H9 (cell line): Measurements from ENCODE around the gene GRID2. TPM values are rescaled to one million over a fixed set of nuclear protein-coding genes. Genes with fewer than 3 reads are reported as not detected.

Experiments
- DNase-seq: peaks from one replicate; pipeline ENCODE4 v3.0.0-alpha.2; 2017
- H2AFZ ChIP-seq: one replicate; pipeline ENCODE4 v1.6.1; 2013; ENCODE audit warnings: mild to moderate bottlenecking, low read length, control low read depth, moderate library complexity
- H2AK5ac ChIP-seq: 2 replicates; pipeline ENCODE4 v1.6.1; 2013; ENCODE audit warnings: low read length, control low read depth, mixed read lengths; ENCODE audit not compliant: insufficient read length
- H2BK120ac ChIP-seq: one replicate; pipeline ENCODE4 v1.6.1; 2013; ENCODE audit warnings: low read depth, mild to moderate bottlenecking, low read length, control low read depth, inconsistent platforms; ENCODE audit not compliant: poor library complexity, severe bottlenecking
- H2BK12ac ChIP-seq: 2 replicates; pipeline ENCODE4 v1.6.1; 2013; ENCODE audit warnings: low read length, control low read depth, mixed read lengths, low read depth; ENCODE audit not compliant: insufficient read length
- H2BK15ac ChIP-seq: 2 replicates; pipeline ENCODE4 v1.6.1; 2013; ENCODE audit warnings: low read depth, low read length, control low read depth
- H2BK20ac ChIP-seq: one replicate; pipeline ENCODE4 v1.6.1; 2013; ENCODE audit warnings: low read depth, mild to moderate bottlenecking, low read length, control low read depth, inconsistent platforms; ENCODE audit not compliant: poor library complexity, severe bottlenecking
- H2BK5ac ChIP-seq: 2 replicates; pipeline ENCODE4 v1.6.1; 2013; ENCODE audit warnings: low read length, control low read depth, mixed read lengths; ENCODE audit not compliant: insufficient read length
- H3K14ac ChIP-seq: 2 replicates; pipeline ENCODE4 v1.6.1; 2013; ENCODE audit warnings: low read length, control low read depth; ENCODE audit not compliant: insufficient read depth
- H3K18ac ChIP-seq: 2 replicates; pipeline ENCODE4 v1.6.1; 2013; ENCODE audit warnings: low read depth, mild to moderate bottlenecking, mixed read lengths, low read length, control low read depth; ENCODE audit not compliant: insufficient read length
- H3K23ac ChIP-seq: 2 replicates; pipeline ENCODE4 v1.6.1; 2013; ENCODE audit warnings: low read length, control low read depth, mixed read lengths, low read depth; ENCODE audit not compliant: insufficient read length
- H3K23me2 ChIP-seq: 2 replicates; pipeline ENCODE4 v1.6.1; 2013; ENCODE audit warnings: low read depth, mild to moderate bottlenecking, mixed read lengths, low read length, control low read depth; ENCODE audit not compliant: insufficient read length, poor library complexity, severe bottlenecking
- H3K27ac ChIP-seq: 2 replicates; pipeline ENCODE4 v1.5.1; 2013; ENCODE audit warnings: low read length, control low read depth, mixed read lengths, low read depth; ENCODE audit not compliant: insufficient read length
- H3K27me3 ChIP-seq: 2 replicates; pipeline ENCODE4 v1.6.1; 2013; ENCODE audit warnings: low read length, control low read depth, inconsistent platforms; ENCODE audit not compliant: insufficient read depth
- H3K4ac ChIP-seq: 2 replicates; pipeline ENCODE4 v1.6.1; 2013; ENCODE audit warnings: low read depth, mild to moderate bottlenecking, control low read depth, inconsistent platforms, low read length, moderate library complexity
- H3K4me1 ChIP-seq: 2 replicates; pipeline ENCODE4 v1.6.1; 2013; ENCODE audit warnings: low read length, control low read depth, inconsistent platforms; ENCODE audit not compliant: insufficient read depth
- H3K4me2 ChIP-seq: 2 replicates; pipeline ENCODE4 v1.6.1; 2013; ENCODE audit warnings: low read length, control low read depth, mixed read lengths; ENCODE audit not compliant: insufficient read length, insufficient read depth
- H3K56ac ChIP-seq: 2 replicates; pipeline ENCODE4 v1.6.1; 2013; ENCODE audit warnings: low read depth, mild to moderate bottlenecking, mixed read lengths, low read length, control low read depth; ENCODE audit not compliant: insufficient read length
- H3K79me1 ChIP-seq: 2 replicates; pipeline ENCODE4 v1.6.1; 2013; ENCODE audit warnings: low read depth, mild to moderate bottlenecking, moderate library complexity, low read length, control low read depth, inconsistent platforms; ENCODE audit not compliant: insufficient read depth, poor library complexity, severe bottlenecking
- H3K79me2 ChIP-seq: 2 replicates; pipeline ENCODE4 v1.6.1; 2013; ENCODE audit warnings: low read length, control low read depth, inconsistent platforms; ENCODE audit not compliant: insufficient read depth
- H3K9ac ChIP-seq: 2 replicates; pipeline ENCODE4 v1.6.1; 2013; ENCODE audit warnings: low read length, control low read depth, mixed read lengths; ENCODE audit not compliant: insufficient read length; ENCODE audit errors: extremely low read depth
- H3K9me3 ChIP-seq: one replicate; pipeline ENCODE4 v1.6.1; 2013; ENCODE audit warnings: low read depth, low read length, inconsistent platforms; ENCODE audit not compliant: control insufficient read depth
- H3T11ph ChIP-seq: one replicate; pipeline ENCODE4 v1.6.1; 2013; ENCODE audit warnings: mild to moderate bottlenecking, low read length, control low read depth, inconsistent platforms
- H4K20me1 ChIP-seq: one replicate; pipeline ENCODE4 v1.6.1; 2013; ENCODE audit not compliant: control insufficient read depth, insufficient read length, insufficient read depth
- H4K5ac ChIP-seq: 2 replicates; pipeline ENCODE4 v1.6.1; 2013; ENCODE audit warnings: low read depth, mild to moderate bottlenecking, mixed read lengths, low read length, control low read depth; ENCODE audit not compliant: insufficient read length
- H4K8ac ChIP-seq: replicated peaks from 2 replicates; pipeline ENCODE4 v1.6.1; 2013; ENCODE audit warnings: low read length, control low read depth, mixed read lengths, low read depth; ENCODE audit not compliant: insufficient read length
- H4K91ac ChIP-seq: 2 replicates; pipeline ENCODE4 v1.6.1; 2013; ENCODE audit warnings: low read depth, mild to moderate bottlenecking, moderate library complexity, mixed read lengths, low read length, control low read depth; ENCODE audit not compliant: insufficient read length
- H3K27ac Mint-ChIP-seq, 3 experiments: 2 replicates in 2 of 3; 3 replicates in 1 of 3; pipeline ENCODE4 v1.8.0; 2020 to 2021; ENCODE audit warnings: mixed read lengths in 3 of 3, mild to moderate bottlenecking in 1 of 3, moderate library complexity in 1 of 3
- H3K27me3 Mint-ChIP-seq: 2 replicates; pipeline ENCODE4 v1.8.0; 2021; ENCODE audit warnings: low read depth, mild to moderate bottlenecking, moderate library complexity, mixed read lengths
- H3K36me3 Mint-ChIP-seq, 3 experiments: 2 replicates in 2 of 3; 3 replicates in 1 of 3; pipeline ENCODE4 v1.8.0; 2020 to 2021; ENCODE audit warnings: low read depth in 3 of 3, mixed read lengths in 3 of 3; ENCODE audit not compliant: insufficient read depth in 1 of 3
- H3K4me1 Mint-ChIP-seq, 2 experiments: 2 replicates each; pipeline ENCODE4 v1.8.0; 2020; ENCODE audit warnings: mixed read lengths in 2 of 2
- H3K4me3 Mint-ChIP-seq, 2 experiments: 2 replicates in 1 of 2; 3 replicates in 1 of 2; pipeline ENCODE4 v1.8.0; 2020 to 2021; ENCODE audit warnings: mild to moderate bottlenecking in 2 of 2, mixed read lengths in 2 of 2, moderate library complexity in 1 of 2
- H3K9me3 Mint-ChIP-seq, 2 experiments: 2 replicates in 1 of 2; 3 replicates in 1 of 2; pipeline ENCODE4 v1.8.0; 2020; ENCODE audit warnings: mild to moderate bottlenecking in 2 of 2, mixed read lengths in 2 of 2, moderate library complexity in 1 of 2
- CTCF ChIP-seq: fragments of 200-600 bp; sonication (generic); conservative IDR thresholded peaks from 3 replicates; pipeline ENCODE4 v1.8.0; 2021; ENCODE audit warnings: antibody characterized with exemption, mild to moderate bottlenecking
- WGBS: extraction: QIAGEN DNeasy Blood & Tissue Kit; methylation state at CpG from one replicate; pipeline ENCODE4 v1.1.7; 2013; ENCODE audit warnings: missing lambda C conversion rate, low lambda C conversion rate, mixed read lengths; ENCODE audit not compliant: insufficient read length; ENCODE audit errors: extremely low coverage; 5-methylcytosine and 5-hydroxymethylcytosine counted together
- total RNA-seq: library from RNA; stranded (reverse); gene quantifications from 2 replicates; pipeline ENCODE4 v1.2.1, GENCODE V29; 2021

The GRID2 gene
- total RNA-seq, 1 experiment from 2014 or later, result 21.8 TPM

- Histone ChIP-seq H2AK5ac (no peak overlapping the region), H3K27ac (no peak overlapping the region), H4K91ac (no peak overlapping the region), H4K5ac (no peak overlapping the region), H3T11ph (no peak overlapping the region), H4K20me1 (no peaks in the 10 kb centered on the region), H3K79me2 (no peaks in the 10 kb centered on the region), H3K9ac (no peak overlapping the region), H2BK15ac (no peak overlapping the region), H3K56ac (no peak overlapping the region), H2BK20ac (no peak overlapping the region), H3K18ac (no peak overlapping the region), H3K23ac (no peak overlapping the region), H3K27me3 (no peaks in the 10 kb centered on the region), H3K4me1 (no peaks in the 10 kb centered on the region), H3K14ac (no peak overlapping the region), H3K23me2 (no peaks in the 10 kb centered on the region), H4K8ac (no peak overlapping the region), H2BK12ac (no peak overlapping the region), H2BK120ac (no peak overlapping the region), H3K4me2 (no peak overlapping the region), H3K79me1 (no peaks in the 10 kb centered on the region), H3K4ac (no peak overlapping the region), H2BK5ac (no peak overlapping the region), H2AFZ (no peak overlapping the region), H3K9me3 (no peaks in the 10 kb centered on the region)
- no peak for TF ChIP-seq CTCF
- DNase-seq, result no peak
- H3K27me3 Mint-ChIP-seq, result no peaks in the 10 kb centered on the region
- H3K27ac Mint-ChIP-seq, result no peak overlapping the region; a peak in 1 of 7 replicates
- H3K36me3 Mint-ChIP-seq, result no peaks in the 10 kb centered on the region
- no peak overlapping the region for H3K4me3 Mint-ChIP-seq
- H3K9me3 Mint-ChIP-seq, result no peaks in the 10 kb centered on the region
- WGBS, result no CpG with 5 or more reads among the region's 4 CpGs
- H3K4me1 Mint-ChIP-seq, result peaks cover under 1% of the 10 kb centered on the region in 2 experiments; a peak in 3 of 4 replicates
Observed at GRCh38 chr4:93373893-93374860, 1070.4 kb downstream of the GRID2 start.
